GM18861 (cell line): ENCODE data around the gene ADGRG4.
"Not testable (repeated sequence)": the region's sequence is repeated elsewhere in the genome, so short reads cannot be mapped to it uniquely, and the experiment has no call there.

Experiments
- ATAC-seq: cut with Tn5 transposase; IDR thresholded peaks from one replicate; pipeline ENCODE4 v1.9.1; 2021; ENCODE audit not compliant: unreplicated experiment

Gene ADGRG4, protein sequence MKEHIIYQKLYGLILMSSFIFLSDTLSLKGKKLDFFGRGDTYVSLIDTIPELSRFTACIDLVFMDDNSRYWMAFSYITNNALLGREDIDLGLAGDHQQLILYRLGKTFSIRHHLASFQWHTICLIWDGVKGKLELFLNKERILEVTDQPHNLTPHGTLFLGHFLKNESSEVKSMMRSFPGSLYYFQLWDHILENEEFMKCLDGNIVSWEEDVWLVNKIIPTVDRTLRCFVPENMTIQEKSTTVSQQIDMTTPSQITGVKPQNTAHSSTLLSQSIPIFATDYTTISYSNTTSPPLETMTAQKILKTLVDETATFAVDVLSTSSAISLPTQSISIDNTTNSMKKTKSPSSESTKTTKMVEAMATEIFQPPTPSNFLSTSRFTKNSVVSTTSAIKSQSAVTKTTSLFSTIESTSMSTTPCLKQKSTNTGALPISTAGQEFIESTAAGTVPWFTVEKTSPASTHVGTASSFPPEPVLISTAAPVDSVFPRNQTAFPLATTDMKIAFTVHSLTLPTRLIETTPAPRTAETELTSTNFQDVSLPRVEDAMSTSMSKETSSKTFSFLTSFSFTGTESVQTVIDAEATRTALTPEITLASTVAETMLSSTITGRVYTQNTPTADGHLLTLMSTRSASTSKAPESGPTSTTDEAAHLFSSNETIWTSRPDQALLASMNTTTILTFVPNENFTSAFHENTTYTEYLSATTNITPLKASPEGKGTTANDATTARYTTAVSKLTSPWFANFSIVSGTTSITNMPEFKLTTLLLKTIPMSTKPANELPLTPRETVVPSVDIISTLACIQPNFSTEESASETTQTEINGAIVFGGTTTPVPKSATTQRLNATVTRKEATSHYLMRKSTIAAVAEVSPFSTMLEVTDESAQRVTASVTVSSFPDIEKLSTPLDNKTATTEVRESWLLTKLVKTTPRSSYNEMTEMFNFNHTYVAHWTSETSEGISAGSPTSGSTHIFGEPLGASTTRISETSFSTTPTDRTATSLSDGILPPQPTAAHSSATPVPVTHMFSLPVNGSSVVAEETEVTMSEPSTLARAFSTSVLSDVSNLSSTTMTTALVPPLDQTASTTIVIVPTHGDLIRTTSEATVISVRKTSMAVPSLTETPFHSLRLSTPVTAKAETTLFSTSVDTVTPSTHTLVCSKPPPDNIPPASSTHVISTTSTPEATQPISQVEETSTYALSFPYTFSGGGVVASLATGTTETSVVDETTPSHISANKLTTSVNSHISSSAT (N-terminal part only)

DNA sequence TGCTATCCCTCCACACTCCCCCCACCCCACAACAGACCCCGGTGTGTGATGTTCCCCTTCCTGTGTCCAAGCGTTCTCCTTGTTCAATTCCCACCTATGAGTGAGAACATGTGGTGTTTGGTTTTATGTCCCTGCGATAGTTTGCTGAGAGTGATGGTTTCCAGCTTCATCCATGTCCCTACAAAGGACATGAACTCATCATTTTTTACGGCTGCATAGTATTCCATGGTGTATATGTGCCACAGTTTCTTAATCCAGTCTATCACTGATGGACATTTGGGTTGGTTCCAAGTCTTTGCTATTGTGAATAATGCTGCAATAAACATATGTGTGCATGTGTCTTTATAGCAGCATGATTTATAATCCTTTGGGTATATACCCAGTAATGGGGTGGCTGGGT lies at the start of gene ADGRG4:
Gene ADGRG4, plus strand, starts transcription at position 243 of the 400 bp plus-strand sequence. CDS start 7,815 bp downstream, outside the sequence.
- ATAC-seq, result not testable (repeated sequence)

DNA sequence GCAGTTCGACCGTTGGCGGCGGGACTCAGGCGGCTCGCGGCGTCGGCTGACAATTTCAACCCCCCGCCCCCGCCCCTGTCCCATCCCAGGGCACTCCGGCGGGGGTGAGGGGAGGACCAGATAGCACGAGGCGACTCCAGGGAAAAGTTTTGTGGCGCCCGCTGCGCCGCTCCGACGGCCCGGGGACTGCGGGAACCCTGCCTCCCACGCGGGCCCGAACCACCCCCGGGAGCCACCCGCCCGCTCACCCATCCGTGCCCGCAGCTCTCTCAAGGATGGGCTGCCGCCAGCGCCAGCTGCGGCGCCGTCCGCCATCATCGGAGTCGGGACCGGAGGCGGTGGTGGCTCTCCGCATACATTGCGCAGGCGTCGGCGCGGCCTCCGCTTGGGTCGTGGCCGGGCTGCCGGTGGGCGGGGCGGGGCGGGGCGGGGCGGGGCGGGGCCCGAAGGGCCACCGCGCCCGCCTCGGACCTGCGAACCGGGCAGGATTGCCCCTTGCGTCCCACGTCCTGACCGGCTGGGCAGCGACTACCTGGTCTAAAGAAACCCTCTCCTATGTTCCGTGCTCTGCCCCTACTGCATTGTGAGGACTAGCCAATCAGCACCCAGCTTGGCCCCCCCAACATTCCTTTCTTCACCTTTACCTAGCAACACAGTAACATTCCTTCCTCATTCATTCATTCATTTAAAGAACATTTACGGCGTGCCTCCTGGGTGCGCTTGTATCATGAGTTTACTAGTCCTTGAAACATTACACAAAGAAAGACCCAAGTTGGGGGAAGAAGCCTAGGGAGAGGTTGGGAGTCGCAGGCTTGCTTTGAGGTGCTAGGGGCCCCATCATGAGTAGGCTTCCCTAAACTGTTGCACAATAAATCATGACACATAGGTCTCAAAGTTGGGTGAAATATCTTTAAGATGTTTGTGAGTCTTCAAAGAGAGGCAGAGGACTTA lies 49.4 kb upstream of the ADGRG4 start, which contains the start of gene MAP7D3:
Gene MAP7D3, minus strand, starts transcription at position 360 of the 951 bp plus-strand sequence. Its CDS starts 42 bp downstream, at position 318.
- peak; percentile 73 for ATAC-seq

DNA sequence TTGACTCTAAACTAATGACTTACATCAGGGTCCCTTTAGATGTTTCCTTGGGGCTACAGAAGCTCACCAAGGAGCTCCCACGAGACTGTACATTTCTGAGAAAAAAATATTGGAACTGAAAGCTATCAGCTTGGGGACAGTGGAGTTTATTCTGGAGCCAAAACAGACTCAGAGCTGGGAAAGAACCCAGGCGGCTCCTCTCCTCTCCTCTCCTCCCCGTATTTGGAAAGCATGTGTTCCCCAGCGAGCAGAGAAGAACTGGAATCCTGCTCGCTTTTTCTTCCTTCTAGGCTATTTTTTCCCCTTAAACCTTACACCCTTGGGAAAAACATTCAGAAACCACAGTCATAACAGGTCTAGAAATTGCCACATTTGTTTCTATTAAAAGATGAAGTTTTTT lies 45.2 kb upstream of the ADGRG4 start:
- ATAC-seq, result no peak

DNA sequence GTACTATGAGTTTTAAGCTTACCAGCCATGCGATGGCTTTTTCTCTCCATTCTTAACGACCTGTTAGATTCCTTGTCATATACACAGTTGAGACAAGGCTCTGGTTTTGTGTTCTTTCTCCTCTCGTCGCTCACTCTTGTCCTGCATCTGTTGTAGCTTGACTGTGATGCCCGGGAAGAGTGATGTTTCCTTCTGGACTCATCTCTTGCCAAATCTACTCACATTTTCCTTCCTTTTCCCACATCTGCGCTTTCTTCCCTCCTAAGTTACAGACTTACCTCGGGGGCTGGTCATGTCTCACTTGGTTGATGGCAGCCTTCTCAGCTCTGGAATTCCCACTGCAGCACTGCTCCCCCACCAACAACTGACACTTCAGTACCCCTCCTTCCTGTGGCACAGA lies 44.7 kb upstream of the ADGRG4 start:
- ATAC-seq, result no peak

DNA sequence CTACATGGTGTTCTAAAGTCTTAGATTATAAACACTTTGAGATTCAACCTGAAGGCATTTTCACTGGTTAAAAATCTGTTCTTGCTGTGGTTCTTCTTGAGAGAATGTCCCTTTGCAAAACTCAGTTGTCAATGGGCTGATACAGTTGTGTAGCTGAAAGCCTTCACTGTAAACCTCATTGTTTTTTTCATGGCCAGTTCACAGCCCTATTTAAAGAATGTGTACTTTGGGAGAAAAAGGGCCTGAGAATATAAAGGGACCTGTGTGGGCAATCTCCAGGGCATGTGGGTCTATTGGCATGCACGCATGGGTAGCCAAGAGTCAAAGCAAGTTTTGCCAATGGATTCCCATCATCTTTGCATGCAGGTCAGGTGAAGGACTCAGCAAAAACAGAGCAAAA lies 41.8 kb upstream of the ADGRG4 start:
- ATAC-seq, result no peak

DNA sequence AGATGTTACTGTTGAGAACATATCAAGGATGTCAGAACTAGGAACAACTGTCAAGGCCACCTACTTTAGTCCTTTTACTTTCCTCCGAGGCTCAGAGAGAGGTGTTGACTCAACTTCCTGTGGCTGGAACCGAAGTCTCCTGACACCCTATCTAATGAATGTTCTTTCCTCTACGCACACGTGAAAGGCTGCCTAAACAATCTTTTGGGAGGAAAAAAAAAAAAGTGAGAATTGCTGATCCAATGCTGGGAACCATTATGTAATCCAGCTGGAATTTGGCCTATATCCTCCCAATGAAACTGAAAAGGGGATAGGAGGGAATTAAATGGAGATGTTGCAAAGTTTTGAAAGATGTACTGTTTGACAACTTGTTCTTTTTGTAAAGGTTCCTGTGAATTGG lies 41.2 kb upstream of the ADGRG4 start:
- no peak for ATAC-seq

DNA sequence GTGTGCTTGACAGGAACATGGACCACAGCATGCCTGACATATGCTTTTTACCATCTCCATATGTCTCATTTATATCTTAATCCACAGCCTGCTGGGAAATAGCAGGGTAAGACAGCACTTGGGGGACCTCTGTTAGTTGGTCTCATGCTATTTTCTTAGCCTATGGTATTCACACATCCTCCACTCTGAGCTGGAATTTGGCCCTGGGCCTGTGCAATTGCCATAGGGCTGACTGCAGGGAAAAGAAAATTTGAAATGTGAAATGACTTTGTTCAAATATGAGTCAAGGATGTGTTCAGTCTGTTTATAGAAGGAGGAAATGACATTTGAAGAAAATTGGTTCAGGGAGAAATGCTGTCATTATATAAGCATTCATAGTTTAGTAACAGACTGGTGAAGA lies 40.0 kb upstream of the ADGRG4 start:
- no peak for ATAC-seq

DNA sequence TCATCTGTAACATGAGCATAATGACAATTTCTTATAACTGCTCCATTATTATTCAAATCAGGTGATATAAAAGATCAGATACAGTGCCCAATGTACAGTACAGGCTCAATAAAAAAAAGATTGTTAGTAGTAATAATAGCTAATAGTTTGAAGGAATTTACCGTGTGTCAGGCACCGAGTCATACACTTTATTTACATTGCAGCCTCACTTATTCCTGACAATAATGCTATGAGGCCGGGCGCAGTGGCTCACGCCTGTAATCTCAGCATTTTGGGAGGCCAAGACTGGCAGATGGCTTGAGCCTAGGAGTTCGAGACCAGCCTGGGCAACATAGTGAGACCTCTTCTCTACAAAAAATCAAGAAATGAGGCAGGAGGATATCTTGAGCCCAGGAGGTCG lies 39.4 kb upstream of the ADGRG4 start:
- no peak for ATAC-seq

DNA sequence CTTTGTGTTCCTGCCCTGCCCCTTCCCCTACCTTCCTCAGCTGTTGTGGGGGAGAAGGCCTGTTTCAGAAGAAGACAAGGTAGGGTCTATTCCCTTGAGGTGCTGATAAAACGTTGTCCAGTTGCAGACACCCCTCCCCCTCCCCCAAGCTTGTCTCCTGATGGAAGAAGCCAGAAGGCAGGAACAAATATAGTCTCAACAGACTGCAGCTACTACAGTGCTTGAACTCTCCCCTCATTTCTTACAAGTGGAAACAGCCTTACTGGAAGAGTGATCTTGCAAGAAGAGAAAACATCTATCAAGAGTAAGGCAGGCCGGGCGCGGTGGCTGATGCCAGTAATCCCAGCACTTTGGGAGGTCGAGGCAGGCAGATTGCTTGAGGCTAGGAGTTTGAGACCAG lies 38.5 kb upstream of the ADGRG4 start:
- ATAC-seq, result no peak

DNA sequence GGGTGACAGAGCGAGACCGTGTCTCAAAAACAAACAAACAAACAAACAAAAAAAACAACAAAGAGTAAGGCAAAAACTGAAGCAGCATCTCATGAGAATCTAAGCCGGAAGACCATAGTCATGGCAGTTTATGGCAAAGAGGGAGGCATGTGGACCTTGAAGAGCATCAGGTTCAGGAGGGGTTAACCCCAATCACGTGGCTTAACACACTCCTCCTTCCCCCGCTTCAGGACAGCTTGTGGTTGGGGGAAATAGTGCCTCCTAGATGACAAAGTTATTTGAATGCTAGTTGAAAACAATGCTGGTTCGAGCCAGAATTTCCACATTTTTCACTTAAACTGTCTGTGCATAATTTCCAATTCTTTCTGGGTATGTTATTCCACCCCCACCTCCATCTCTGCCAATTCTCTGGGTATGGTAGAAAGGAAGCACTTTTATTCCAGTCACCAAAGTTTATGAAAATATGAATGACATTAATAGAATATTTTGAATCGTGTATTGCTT lies 37.9 kb upstream of the ADGRG4 start:
- ATAC-seq, result no peak

DNA sequence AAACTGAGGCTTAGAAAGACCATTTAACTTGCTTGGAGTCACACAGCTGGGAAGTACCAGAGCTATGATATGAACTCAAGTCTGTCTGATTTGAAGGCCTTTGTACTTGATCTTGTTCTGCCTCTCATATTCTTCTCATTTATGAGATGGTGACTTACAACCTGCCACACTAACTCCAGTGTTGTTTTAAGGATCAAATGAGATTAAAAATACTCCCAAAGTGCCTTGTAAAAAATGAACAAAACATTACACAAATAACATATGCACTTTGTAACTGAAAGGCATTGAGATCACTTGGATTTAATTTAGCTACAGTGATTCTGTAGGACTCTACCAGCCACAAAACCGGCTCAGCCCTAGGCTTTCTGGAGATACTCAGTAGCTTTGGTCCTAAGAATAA lies 33.9 kb upstream of the ADGRG4 start:
- no peak for ATAC-seq

DNA sequence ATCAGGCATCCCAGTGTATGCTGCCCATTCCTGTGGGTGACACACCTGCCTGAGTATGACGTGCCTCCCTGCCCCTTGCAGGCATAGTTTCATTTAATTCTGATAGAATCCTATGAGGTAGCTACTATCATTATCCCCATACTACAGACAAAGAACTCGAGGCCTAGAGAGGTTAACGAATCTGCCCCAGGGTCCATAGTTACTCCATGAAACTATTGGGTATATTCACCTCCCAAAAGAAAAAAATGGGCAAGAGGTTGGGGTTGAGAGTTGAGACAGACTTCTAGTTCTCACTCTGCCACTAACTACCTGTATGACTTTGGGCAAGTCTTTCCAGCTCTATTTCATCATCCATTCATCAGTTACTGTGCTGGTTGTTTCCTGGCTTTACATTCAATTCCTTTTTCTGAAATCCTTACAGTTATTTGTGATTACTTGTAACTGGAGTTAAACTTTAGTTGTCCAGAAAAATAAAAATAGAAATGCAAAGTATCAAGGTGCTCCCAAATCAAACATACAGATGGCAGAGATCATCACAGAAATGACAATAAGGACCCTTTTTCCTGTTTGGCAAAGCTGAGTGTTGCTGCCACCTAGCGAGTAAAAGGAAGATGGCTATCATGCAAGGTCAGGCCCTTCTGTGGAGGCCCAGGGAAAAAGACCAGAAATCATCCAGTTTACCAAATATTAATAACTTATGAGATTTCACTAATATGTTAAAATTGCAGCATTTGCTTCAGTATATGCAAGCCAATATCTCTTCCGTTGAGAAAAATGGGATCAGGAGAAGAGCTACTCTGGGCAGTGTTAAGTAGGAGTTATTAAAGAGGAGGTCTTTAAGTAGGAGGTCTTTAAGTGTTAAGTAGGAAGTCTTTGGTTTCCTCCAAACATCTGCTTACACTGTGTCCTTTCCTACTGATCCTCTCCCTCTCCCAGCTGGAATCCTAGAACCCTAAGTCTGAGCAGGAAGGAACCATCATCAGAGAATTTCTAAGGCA lies 32.4 kb upstream of the ADGRG4 start:
- peak; percentile 54 for ATAC-seq

DNA sequence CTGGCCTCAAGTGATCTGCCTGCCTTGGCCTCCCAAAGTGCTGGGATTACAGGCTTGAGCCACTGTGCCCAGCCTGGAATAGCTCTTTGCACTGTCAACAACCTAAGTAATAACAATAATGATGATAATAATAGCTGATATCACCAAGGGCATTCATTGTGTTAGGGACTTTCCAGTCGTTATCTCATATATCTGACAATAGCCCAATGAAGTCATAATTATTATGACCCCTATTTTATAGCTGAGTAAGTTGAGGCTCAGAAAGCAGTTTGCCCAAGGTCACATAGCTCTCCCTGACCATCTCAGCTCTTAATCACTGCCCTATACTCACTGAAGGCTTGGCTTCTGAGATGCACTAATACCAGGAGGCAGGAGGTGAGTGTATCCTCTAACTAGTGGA lies 30.8 kb upstream of the ADGRG4 start:
- no peak for ATAC-seq

DNA sequence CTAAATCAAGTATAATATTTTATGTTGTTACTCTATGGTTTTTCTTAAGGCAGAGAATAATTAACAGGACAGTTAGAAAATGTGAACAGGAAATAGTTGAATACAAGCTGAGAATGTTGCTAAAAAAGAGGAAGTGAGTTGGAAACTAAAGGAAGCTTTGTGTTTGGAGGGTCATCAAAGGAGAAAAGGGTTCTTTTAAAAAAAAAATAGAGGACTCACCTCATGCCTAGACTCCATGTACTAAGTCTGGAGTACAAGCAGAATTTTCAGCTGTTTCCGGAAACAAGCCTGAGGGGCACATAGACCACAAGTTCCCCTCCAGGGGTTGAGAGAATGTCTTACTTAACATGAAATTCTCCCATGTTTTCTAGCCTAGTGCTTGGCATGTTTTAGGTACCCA lies 29.5 kb upstream of the ADGRG4 start:
- peak; percentile 63 for ATAC-seq

DNA sequence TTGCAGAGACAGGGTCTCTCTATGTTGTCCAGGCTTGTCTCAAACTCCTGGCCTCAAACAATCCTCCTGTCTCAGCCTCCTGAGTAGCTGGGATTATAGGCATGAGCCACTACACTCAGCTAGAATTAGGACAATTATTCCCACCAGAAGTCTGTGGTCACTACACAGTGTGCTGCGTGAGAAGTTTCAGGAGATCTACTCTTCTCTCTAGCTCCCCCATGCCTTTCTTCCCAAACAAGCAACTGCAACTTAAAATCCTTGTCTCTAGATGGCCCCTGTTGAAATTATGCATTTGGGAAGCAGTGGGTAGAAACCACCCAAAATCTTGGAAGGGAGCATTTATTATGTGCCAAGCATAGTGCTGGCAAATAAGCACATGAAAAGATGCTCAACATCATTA lies 28.4 kb upstream of the ADGRG4 start:
- no peak for ATAC-seq

DNA sequence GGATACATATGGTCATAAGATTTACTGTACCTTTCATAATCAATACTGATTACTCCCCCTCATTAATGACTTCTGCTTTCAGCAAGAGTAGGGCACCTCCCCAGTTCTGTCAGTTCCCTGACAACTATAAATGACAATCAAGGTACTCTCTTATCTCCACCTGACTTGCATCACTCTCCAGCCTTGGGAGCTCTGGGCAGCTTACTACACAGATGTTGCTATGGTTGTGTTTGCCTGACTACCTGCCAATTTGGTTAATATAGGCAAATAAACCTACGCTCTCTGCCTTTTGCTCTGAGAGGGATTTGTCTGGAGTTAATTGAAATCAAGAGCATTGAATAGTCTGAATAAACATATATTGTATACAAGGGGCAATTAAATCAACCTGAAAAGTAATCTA lies 26.8 kb upstream of the ADGRG4 start:
- ATAC-seq, result no peak

DNA sequence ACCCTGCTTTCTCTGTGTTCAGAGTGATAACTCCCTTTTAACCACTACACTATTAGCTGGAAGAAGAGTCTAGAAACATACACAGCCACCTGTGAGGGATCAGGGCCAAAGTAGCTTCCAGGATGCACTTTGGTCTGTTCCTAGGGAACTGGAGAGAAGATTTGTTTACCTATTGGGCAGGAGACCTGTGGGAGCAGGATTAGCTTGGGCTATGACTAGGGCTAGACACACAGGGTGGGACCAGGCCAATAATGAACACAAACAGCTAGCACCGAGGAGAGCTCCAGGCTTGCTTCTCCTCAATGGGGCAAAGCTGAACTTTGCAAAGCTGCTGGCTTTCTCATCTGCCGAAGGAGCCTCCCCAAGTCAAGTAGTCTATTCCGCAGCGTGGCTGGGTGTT lies 25.2 kb upstream of the ADGRG4 start:
- no peak for ATAC-seq

DNA sequence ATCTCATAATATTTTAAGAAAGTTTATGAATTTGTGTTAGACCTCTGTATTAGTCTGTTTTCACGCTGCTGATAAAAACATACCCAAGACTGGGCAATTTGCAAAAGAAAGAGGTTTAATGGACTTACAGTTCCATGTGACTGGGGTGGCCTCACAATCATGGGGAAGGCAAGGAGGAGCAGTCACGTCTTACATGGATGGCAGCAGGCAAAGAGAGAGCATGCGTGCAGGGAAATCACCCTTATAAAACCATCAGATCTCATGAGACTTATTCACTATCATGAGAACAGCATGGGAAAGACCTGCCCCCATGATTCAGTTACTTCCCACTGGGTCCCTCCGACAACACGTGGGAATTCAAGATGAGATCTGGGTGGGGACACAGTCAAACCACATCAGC lies 14.4 kb upstream of the ADGRG4 start:
- not testable (repeated sequence) for ATAC-seq

DNA sequence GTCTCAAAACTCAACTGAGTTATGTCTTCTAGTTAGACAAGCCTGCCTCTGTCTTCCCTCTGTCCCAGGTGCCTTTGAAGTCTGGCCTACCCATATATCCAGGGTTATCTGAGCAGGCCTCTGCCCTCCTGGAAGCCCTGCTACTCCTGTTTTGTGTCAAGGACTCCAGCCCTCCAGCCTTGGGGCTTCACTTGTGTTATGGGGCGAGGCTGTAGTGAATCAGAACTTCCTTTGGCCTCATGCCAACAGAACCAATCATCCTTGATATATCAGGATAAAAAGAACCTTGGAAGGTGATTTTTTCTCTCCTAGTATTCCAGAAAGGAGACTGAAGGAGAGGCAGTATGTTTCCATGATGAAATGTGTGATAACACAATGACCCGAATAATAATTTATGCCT lies 8.9 kb upstream of the ADGRG4 start:
- no peak for ATAC-seq
